HepG2 (cell line): ENCODE results near the gene DDRGK1. TPM values are rescaled to one million over a fixed set of nuclear protein-coding genes. Genes with fewer than 3 reads are reported as not detected.

Experiments used
- CBX2 ChIP-seq, 2 experiments: fragments of 200-600 bp in 1 of 2; sonication (generic); formaldehyde crosslinking in 1 of 2; IDR thresholded peaks; 2 replicates each; pipeline versions ENCODE4 v1.7.0 to v1.8.1; 2018 to 2022; ENCODE audit warnings: low read depth in 2 of 2, low read length in 1 of 2, mild to moderate bottlenecking in 1 of 2, missing genetic modification reagents in 1 of 2
- FOXK1 ChIP-seq: sonication (generic); formaldehyde crosslinking; IDR thresholded peaks from 2 replicates; pipeline ENCODE4 v1.4.0; 2020; ENCODE audit warnings: low read depth, missing genetic modification reagents, borderline replicate concordance
- HMG20A ChIP-seq: IDR thresholded peaks from 2 replicates; pipeline ENCODE4 v1.6.1; 2016; ENCODE audit warnings: borderline replicate concordance
- KLF12 ChIP-seq: sonication (generic); formaldehyde crosslinking; IDR thresholded peaks from 2 replicates; pipeline ENCODE4 v1.4.0; 2020; ENCODE audit warnings: missing genetic modification reagents, borderline replicate concordance
- KLF13 ChIP-seq: sonication (generic); formaldehyde crosslinking; IDR thresholded peaks from 2 replicates; pipeline ENCODE4 v1.4.0; 2020; ENCODE audit warnings: mild to moderate bottlenecking, missing genetic modification reagents
- RNF2 ChIP-seq: fragments of 450-650 bp; conservative IDR thresholded peaks from 2 replicates; pipeline ENCODE4 v1.6.1; 2016; ENCODE audit warnings: low read depth
- ZBTB21 ChIP-seq: sonication (generic); formaldehyde crosslinking; IDR thresholded peaks from 2 replicates; pipeline ENCODE4 v1.4.0; 2020; ENCODE audit warnings: missing genetic modification reagents
- ZNF337 ChIP-seq: sonication (generic); formaldehyde crosslinking; IDR thresholded peaks from 2 replicates; pipeline ENCODE4 v1.5.1; 2020; ENCODE audit warnings: missing genetic modification reagents, low read depth, mild to moderate bottlenecking, borderline replicate concordance
- ZNF558 ChIP-seq: sonication (generic); formaldehyde crosslinking; IDR thresholded peaks from 2 replicates; pipeline ENCODE4 v1.9.0; 2022; ENCODE audit warnings: mild to moderate bottlenecking, missing genetic modification reagents, borderline replicate concordance
- ZNF629 ChIP-seq: sonication (generic); formaldehyde crosslinking; conservative IDR thresholded peaks from 2 replicates; pipeline ENCODE4 v1.5.0; 2020; ENCODE audit warnings: missing genetic modification reagents
- polyA plus RNA-seq, 8 experiments: library from polyadenylated mRNA; depleted of rRNA in 3 of 8; stranded (reverse) in 7 of 8; unstranded in 1 of 8; fragments of >200 nt; fragmentation: Illumina TruSeq in 4 of 8; extraction: Trizol in 4 of 8; gene quantifications; 2 replicates each; pipeline versions ENCODE4 v1.2.1 to v1.2.3, GENCODE V29; 2011 to 2016; ENCODE audit warnings: low read depth in 4 of 8, missing spikeins in 1 of 8, mixed read lengths in 1 of 8; ENCODE audit not compliant: insufficient read depth in 1 of 8
- total RNA-seq, 5 experiments: library from RNA; depleted of rRNA; stranded (reverse); fragments of >200 nt; fragmentation: Illumina TruSeq; extraction: Trizol; gene quantifications; 2 replicates each; pipeline ENCODE4 v1.2.3, GENCODE V29; 2016; ENCODE audit warnings: low read depth in 1 of 5
- TF ChIP-seq, protein P1 (sequence below): sonication (generic); formaldehyde crosslinking; IDR thresholded peaks from 2 replicates; pipeline ENCODE4 v1.4.0; 2020; ENCODE audit warnings: missing genetic modification reagents
- TF ChIP-seq, protein P2 (sequence below): sonication (generic); formaldehyde crosslinking; IDR thresholded peaks from 2 replicates; pipeline ENCODE4 v1.4.0; 2020; ENCODE audit warnings: missing genetic modification reagents; ENCODE audit errors: not compliant biosample characterization
- TF ChIP-seq, protein P3 (sequence below), 2 experiments: IDR thresholded peaks; 2 replicates each; pipeline ENCODE4 v1.6.1; 2011 to 2012; ENCODE audit warnings: low read length in 2 of 2, borderline replicate concordance in 1 of 2, low read depth in 1 of 2, mild to moderate bottlenecking in 1 of 2, moderate library complexity in 1 of 2
- TF ChIP-seq, protein P4 (sequence below): sonication (generic); formaldehyde crosslinking; IDR thresholded peaks from 2 replicates; pipeline ENCODE4 v1.5.1; 2020; ENCODE audit warnings: mild to moderate bottlenecking, missing genetic modification reagents
- TF ChIP-seq, protein P5 (sequence below): sonication (generic); formaldehyde crosslinking; IDR thresholded peaks from 2 replicates; pipeline ENCODE4 v1.5.0; 2020; ENCODE audit warnings: missing genetic modification reagents, mild to moderate bottlenecking, borderline replicate concordance

DDRGK1 gene
- total and polyA plus RNA-seq, 2 of the 13 experiments (the other 11 are each of a cell fraction or from before 2014, with no cell fraction given) = 96.7 to 149 TPM

DNA sequence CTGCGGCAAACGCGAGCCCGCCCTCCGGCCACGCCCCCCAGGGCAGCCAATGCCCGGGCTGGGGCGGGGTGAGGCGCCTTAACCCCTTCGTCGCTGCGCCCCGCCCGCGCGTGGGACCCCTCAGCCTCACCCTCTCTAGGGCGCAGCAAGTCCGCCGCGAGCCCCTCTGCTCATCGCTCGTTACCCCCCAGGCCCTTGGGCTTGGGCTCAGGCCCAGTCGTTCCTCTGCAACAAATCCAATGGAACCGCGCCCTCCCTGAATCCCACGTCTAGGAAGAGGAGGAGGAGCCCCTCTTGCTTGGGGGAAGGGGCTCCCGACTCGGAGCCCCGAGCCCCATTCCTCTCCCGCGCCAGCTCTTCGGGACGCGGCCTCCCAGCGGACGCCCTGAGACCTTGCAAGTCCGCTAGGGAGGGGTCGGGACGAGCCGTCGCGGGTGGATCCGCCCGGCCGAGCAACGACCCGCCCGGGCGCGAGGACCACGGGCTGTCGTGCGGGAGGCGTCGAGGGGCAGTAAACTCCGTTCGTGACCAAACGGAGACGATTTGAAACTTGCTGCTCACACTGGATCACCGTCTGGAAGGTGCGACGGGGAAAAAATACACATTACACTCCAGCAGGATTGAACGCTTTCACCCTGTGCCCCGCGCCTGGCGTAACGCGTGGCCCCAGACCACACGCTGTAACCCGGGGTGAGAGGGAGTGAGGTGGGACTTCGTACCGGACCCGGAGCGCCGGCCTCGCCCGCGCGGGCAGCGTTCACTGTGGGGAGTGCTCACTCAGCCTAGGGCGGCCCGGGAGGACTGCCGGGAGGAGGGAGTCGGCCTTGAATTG is 30.7 kb downstream of the DDRGK1 start (continued):
- peak; percentile 99 for TF ChIP-seq ZNF558 (CRISPR knock-in tag)
- TF ChIP-seq, protein P1, sequence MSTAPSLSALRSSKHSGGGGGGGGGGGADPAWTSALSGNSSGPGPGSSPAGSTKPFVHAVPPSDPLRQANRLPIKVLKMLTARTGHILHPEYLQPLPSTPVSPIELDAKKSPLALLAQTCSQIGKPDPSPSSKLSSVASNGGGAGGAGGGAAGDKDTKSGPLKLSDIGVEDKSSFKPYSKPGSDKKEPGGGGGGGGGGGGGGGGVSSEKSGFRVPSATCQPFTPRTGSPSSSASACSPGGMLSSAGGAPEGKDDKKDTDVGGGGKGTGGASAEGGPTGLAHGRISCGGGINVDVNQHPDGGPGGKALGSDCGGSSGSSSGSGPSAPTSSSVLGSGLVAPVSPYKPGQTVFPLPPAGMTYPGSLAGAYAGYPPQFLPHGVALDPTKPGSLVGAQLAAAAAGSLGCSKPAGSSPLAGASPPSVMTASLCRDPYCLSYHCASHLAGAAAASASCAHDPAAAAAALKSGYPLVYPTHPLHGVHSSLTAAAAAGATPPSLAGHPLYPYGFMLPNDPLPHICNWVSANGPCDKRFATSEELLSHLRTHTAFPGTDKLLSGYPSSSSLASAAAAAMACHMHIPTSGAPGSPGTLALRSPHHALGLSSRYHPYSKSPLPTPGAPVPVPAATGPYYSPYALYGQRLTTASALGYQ (CRISPR knock-in tag) = peak; percentile 81; the same call in 1 of the 2 replicates
- peak; percentile 77; the same call in 1 of the 2 replicates for TF ChIP-seq KLF13 (CRISPR knock-in tag)
- TF ChIP-seq, protein P2, sequence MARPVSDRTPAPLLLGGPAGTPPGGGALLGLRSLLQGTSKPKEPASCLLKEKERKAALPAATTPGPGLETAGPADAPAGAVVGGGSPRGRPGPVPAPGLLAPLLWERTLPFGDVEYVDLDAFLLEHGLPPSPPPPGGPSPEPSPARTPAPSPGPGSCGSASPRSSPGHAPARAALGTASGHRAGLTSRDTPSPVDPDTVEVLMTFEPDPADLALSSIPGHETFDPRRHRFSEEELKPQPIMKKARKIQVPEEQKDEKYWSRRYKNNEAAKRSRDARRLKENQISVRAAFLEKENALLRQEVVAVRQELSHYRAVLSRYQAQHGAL = peak; percentile 78
- TF ChIP-seq FOXK1 (CRISPR knock-in tag) = no peak
- TF ChIP-seq, protein P3, sequence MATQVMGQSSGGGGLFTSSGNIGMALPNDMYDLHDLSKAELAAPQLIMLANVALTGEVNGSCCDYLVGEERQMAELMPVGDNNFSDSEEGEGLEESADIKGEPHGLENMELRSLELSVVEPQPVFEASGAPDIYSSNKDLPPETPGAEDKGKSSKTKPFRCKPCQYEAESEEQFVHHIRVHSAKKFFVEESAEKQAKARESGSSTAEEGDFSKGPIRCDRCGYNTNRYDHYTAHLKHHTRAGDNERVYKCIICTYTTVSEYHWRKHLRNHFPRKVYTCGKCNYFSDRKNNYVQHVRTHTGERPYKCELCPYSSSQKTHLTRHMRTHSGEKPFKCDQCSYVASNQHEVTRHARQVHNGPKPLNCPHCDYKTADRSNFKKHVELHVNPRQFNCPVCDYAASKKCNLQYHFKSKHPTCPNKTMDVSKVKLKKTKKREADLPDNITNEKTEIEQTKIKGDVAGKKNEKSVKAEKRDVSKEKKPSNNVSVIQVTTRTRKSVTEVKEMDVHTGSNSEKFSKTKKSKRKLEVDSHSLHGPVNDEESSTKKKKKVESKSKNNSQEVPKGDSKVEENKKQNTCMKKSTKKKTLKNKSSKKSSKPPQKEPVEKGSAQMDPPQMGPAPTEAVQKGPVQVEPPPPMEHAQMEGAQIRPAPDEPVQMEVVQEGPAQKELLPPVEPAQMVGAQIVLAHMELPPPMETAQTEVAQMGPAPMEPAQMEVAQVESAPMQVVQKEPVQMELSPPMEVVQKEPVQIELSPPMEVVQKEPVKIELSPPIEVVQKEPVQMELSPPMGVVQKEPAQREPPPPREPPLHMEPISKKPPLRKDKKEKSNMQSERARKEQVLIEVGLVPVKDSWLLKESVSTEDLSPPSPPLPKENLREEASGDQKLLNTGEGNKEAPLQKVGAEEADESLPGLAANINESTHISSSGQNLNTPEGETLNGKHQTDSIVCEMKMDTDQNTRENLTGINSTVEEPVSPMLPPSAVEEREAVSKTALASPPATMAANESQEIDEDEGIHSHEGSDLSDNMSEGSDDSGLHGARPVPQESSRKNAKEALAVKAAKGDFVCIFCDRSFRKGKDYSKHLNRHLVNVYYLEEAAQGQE (IDR thresholded peaks at IDR 0.05; ENCODE audit: borderline replicate concordance in 1 of 2, low read depth in 1 of 2, low read length in 2 of 2) = 0 out of 4 replicates have a peak, but pooled peaks of 1 of the 2 experiments have one; percentile 40
- TF ChIP-seq, protein P4, sequence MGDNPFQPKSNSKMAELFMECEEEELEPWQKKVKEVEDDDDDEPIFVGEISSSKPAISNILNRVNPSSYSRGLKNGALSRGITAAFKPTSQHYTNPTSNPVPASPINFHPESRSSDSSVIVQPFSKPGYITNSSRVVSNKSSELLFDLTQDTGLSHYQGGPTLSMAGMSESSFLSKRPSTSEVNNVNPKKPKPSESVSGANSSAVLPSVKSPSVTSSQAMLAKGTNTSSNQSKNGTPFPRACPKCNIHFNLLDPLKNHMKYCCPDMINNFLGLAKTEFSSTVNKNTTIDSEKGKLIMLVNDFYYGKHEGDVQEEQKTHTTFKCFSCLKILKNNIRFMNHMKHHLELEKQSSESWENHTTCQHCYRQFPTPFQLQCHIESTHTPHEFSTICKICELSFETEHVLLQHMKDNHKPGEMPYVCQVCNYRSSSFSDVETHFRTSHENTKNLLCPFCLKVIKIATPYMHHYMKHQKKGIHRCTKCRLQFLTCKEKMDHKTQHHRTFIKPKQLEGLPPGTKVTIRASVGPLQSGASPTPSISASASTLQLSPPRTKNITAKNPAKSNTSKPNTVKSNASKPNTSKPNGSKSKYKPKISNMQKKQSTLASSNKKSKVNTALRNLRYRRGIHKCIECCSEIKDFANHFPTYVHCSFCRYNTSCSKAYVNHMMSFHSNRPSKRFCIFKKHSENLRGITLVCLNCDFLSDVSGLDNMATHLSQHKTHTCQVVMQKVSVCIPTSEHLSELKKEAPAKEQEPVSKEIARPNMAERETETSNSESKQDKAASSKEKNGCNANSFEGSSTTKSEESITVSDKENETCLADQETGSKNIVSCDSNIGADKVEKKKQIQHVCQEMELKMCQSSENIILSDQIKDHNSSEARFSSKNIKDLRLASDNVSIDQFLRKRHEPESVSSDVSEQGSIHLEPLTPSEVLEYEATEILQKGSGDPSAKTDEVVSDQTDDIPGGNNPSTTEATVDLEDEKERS (CRISPR knock-in tag) = peak; percentile 99
- TF ChIP-seq HMG20A (CRISPR knock-in tag) = no peak
- 0 out of 2 replicates have a peak, but pooled peaks have one; percentile 69 for TF ChIP-seq RNF2
- 0 out of 2 replicates have a peak, but pooled peaks have one; percentile 11 for TF ChIP-seq ZBTB21 (CRISPR knock-in tag)
- TF ChIP-seq ZNF337 (CRISPR knock-in tag) = peak; percentile 77; the same call in 1 of the 2 replicates
- TF ChIP-seq ZNF629 (CRISPR knock-in tag) = 0 out of 2 replicates have a peak, but pooled peaks have one; percentile 5
- TF ChIP-seq CBX2 (IDR thresholded peaks at IDR 0.05; ENCODE audit: low read depth, low read length) = no peak
- no peak for TF ChIP-seq CBX2 (CRISPR knock-in tag; IDR thresholded peaks at IDR 0.05; ENCODE audit: low read depth)
- TF ChIP-seq, protein P5, sequence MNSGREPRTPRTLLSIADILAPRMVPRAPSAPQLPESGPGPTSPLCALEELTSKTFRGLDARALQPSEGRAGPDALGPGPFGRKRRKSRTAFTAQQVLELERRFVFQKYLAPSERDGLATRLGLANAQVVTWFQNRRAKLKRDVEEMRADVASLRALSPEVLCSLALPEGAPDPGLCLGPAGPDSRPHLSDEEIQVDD (CRISPR knock-in tag) = peak; percentile 67; the same call in 1 of the 2 replicates
- TF ChIP-seq KLF12 = peak; percentile 95
